Measurements from ENCODE around the gene FIBP. TPM values are rescaled to one million over a fixed set of nuclear protein-coding genes. Genes with fewer than 3 reads are reported as not detected.
A peak's percentile ranks its signal among the peaks of the same experiment; 100 is the strongest.

The FIBP gene
- total RNA-seq, 1 donor from 2014 or later = 110 TPM

- Histone ChIP-seq H3K4me3 (ENCODE audit: low read length in 3 of 3) (peak within 1 kb of the TSS; percentile 55 to 69 (median 61)), H3K9ac (ENCODE audit: low read depth in 1 of 3, low read length in 3 of 3) (peak within 1 kb of the TSS; percentile 43 to 59 (median 54)), H3K27ac (ENCODE audit: low read depth, low read length) (no peak within 1 kb of the TSS), H3K9me3 (ENCODE audit: control insufficient read depth in 3 of 3, low read length in 3 of 3) (no peaks in the 10 kb centered on the region), H3K4me1 (ENCODE audit: control insufficient read depth in 3 of 3, insufficient read depth in 3 of 3, low read length in 3 of 3) (peaks cover 6 to 9% (median 9%) of the 10 kb centered on the region in 3 donors), H3K36me3 (ENCODE audit: control insufficient read depth in 3 of 3, insufficient read depth in 3 of 3, low read length in 3 of 3) (no peaks in the 10 kb centered on the region), H3K27me3 (ENCODE audit: control insufficient read depth in 3 of 3, insufficient read depth in 3 of 3, low read length in 3 of 3) (peaks cover 4 to 13% (median 11%) of the 10 kb centered on the region in 3 donors)
These were observed 12.0 kb upstream of the FIBP start, which contains the start of gene FOSL1 for GRCh38 chr11:65900125-65900898. FOSL1 (minus strand) TSS chr11:65900388; CDS start chr11:65900339, 49 bp downstream.

GRCh38 chr11:65899356-65900124 is 11.3 kb upstream of the FIBP start:
- peaks cover 4 to 13% (median 11%) of the 10 kb centered on the region in 3 donors for H3K27me3 ChIP-seq (ENCODE audit: control insufficient read depth in 3 of 3, insufficient read depth in 3 of 3, low read length in 3 of 3)
- H3K27ac ChIP-seq (ENCODE audit: low read depth, low read length) = no peak overlapping the region

GRCh38 chr11:65898656-65899355 is 10.5 kb upstream of the FIBP start:
- H3K36me3 ChIP-seq (ENCODE audit: control insufficient read depth in 3 of 3, insufficient read depth in 3 of 3, low read length in 3 of 3) = no peaks in the 10 kb centered on the region
- no peak overlapping the region for H3K27ac ChIP-seq (ENCODE audit: low read depth, low read length)
- peaks cover 4 to 13% (median 11%) of the 10 kb centered on the region in 3 donors for H3K27me3 ChIP-seq (ENCODE audit: control insufficient read depth in 3 of 3, insufficient read depth in 3 of 3, low read length in 3 of 3)
- peak overlapping the region in 2 of 3 donors; percentile 33 to 59 for H3K9ac ChIP-seq (ENCODE audit: low read depth in 1 of 3, low read length in 3 of 3)
- H3K4me1 ChIP-seq (ENCODE audit: control insufficient read depth in 3 of 3, insufficient read depth in 3 of 3, low read length in 3 of 3) = peaks cover 8 to 14% (median 10%) of the 10 kb centered on the region in 3 donors
- no peaks in the 10 kb centered on the region for H3K9me3 ChIP-seq (ENCODE audit: control insufficient read depth in 3 of 3, low read length in 3 of 3)
- H3K4me3 ChIP-seq (ENCODE audit: low read length in 3 of 3) = peak overlapping the region in 1 of 3 donors; percentile 69

More at GRCh38 chr11:65899356-65900124, 11.3 kb upstream of the FIBP start:
- H3K4me1 ChIP-seq (ENCODE audit: control insufficient read depth in 3 of 3, insufficient read depth in 3 of 3, low read length in 3 of 3) = peaks cover 6 to 9% (median 9%) of the 10 kb centered on the region in 3 donors
- H3K36me3 ChIP-seq (ENCODE audit: control insufficient read depth in 3 of 3, insufficient read depth in 3 of 3, low read length in 3 of 3) = no peaks in the 10 kb centered on the region
- H3K4me3 ChIP-seq (ENCODE audit: low read length in 3 of 3) = peak overlapping the region; percentile 55 to 69 (median 61)
- no peaks in the 10 kb centered on the region for H3K9me3 ChIP-seq (ENCODE audit: control insufficient read depth in 3 of 3, low read length in 3 of 3)
- peak overlapping the region; percentile 43 to 59 (median 54) for H3K9ac ChIP-seq (ENCODE audit: low read depth in 1 of 3, low read length in 3 of 3)

GRCh38 chr11:65897020-65897471 is 8.8 kb upstream of the FIBP start:
- Histone ChIP-seq H3K9me3 (ENCODE audit: control insufficient read depth in 3 of 3, low read length in 3 of 3) (no peaks in the 10 kb centered on the region), H3K36me3 (ENCODE audit: control insufficient read depth in 3 of 3, insufficient read depth in 3 of 3, low read length in 3 of 3) (no peaks in the 10 kb centered on the region), H3K27ac (ENCODE audit: low read depth, low read length) (no peak overlapping the region), H3K4me3 (ENCODE audit: low read length in 3 of 3) (no peak overlapping the region), H3K4me1 (ENCODE audit: control insufficient read depth in 3 of 3, insufficient read depth in 3 of 3, low read length in 3 of 3) (peaks cover 21 to 31% (median 25%) of the 10 kb centered on the region in 3 donors), H3K27me3 (ENCODE audit: control insufficient read depth in 3 of 3, insufficient read depth in 3 of 3, low read length in 3 of 3) (peaks cover 4 to 13% (median 11%) of the 10 kb centered on the region in 3 donors), H3K9ac (ENCODE audit: low read depth in 1 of 3, low read length in 3 of 3) (no peak overlapping the region)

GRCh38 chr11:65896034-65896999 is 8.0 kb upstream of the FIBP start:
- no peak overlapping the region for H3K4me3 ChIP-seq (ENCODE audit: low read length in 3 of 3)
- H3K27me3 ChIP-seq (ENCODE audit: control insufficient read depth in 3 of 3, insufficient read depth in 3 of 3, low read length in 3 of 3) = peaks cover 4 to 13% (median 11%) of the 10 kb centered on the region in 3 donors
- peaks cover 26 to 38% (median 33%) of the 10 kb centered on the region in 3 donors for H3K4me1 ChIP-seq (ENCODE audit: control insufficient read depth in 3 of 3, insufficient read depth in 3 of 3, low read length in 3 of 3)
- H3K27ac ChIP-seq (ENCODE audit: low read depth, low read length) = no peak overlapping the region
- H3K9ac ChIP-seq (ENCODE audit: low read depth in 1 of 3, low read length in 3 of 3) = no peak overlapping the region
- H3K9me3 ChIP-seq (ENCODE audit: control insufficient read depth in 3 of 3, low read length in 3 of 3) = no peaks in the 10 kb centered on the region
- no peaks in the 10 kb centered on the region for H3K36me3 ChIP-seq (ENCODE audit: control insufficient read depth in 3 of 3, insufficient read depth in 3 of 3, low read length in 3 of 3)

- no peak overlapping the region for H3K27ac ChIP-seq (ENCODE audit: low read depth, low read length)
- H3K4me1 ChIP-seq (ENCODE audit: control insufficient read depth in 3 of 3, insufficient read depth in 3 of 3, low read length in 3 of 3) = peaks cover 30 to 46% (median 32%) of the 10 kb centered on the region in 3 donors
- H3K9me3 ChIP-seq (ENCODE audit: control insufficient read depth in 3 of 3, low read length in 3 of 3) = no peaks in the 10 kb centered on the region
- no peak overlapping the region for H3K4me3 ChIP-seq (ENCODE audit: low read length in 3 of 3)
- peaks cover 4 to 13% (median 11%) of the 10 kb centered on the region in 3 donors for H3K27me3 ChIP-seq (ENCODE audit: control insufficient read depth in 3 of 3, insufficient read depth in 3 of 3, low read length in 3 of 3)
- no peaks in the 10 kb centered on the region for H3K36me3 ChIP-seq (ENCODE audit: control insufficient read depth in 3 of 3, insufficient read depth in 3 of 3, low read length in 3 of 3)
- no peak overlapping the region for H3K9ac ChIP-seq (ENCODE audit: low read depth in 1 of 3, low read length in 3 of 3)
These were observed 7.3 kb upstream of the FIBP start for GRCh38 chr11:65895482-65895981.

GRCh38 chr11:65894034-65894591 is 5.8 kb upstream of the FIBP start:
- Histone ChIP-seq H3K27ac (ENCODE audit: low read depth, low read length) (peak overlapping the region; percentile 73), H3K4me1 (ENCODE audit: control insufficient read depth in 3 of 3, insufficient read depth in 3 of 3, low read length in 3 of 3) (peaks cover 36 to 49% (median 36%) of the 10 kb centered on the region in 3 donors), H3K9me3 (ENCODE audit: control insufficient read depth in 3 of 3, low read length in 3 of 3) (no peaks in the 10 kb centered on the region), H3K4me3 (ENCODE audit: low read length in 3 of 3) (peak overlapping the region; percentile 35 to 48 (median 40)), H3K27me3 (ENCODE audit: control insufficient read depth in 3 of 3, insufficient read depth in 3 of 3, low read length in 3 of 3) (peaks cover 0 to 7% (median 2%) of the 10 kb centered on the region in 3 donors), H3K36me3 (ENCODE audit: control insufficient read depth in 3 of 3, insufficient read depth in 3 of 3, low read length in 3 of 3) (no peaks in the 10 kb centered on the region), H3K9ac (ENCODE audit: low read depth in 1 of 3, low read length in 3 of 3) (peak overlapping the region in 2 of 3 donors; percentile 70)

GRCh38 chr11:65892661-65893317 is 4.5 kb upstream of the FIBP start:
- peaks cover 43 to 60% (median 45%) of the 10 kb centered on the region in 3 donors for H3K4me1 ChIP-seq (ENCODE audit: control insufficient read depth in 3 of 3, insufficient read depth in 3 of 3, low read length in 3 of 3)
- H3K9me3 ChIP-seq (ENCODE audit: control insufficient read depth in 3 of 3, low read length in 3 of 3) = no peaks in the 10 kb centered on the region
- no peaks in the 10 kb centered on the region for H3K36me3 ChIP-seq (ENCODE audit: control insufficient read depth in 3 of 3, insufficient read depth in 3 of 3, low read length in 3 of 3)
- peak overlapping the region in 2 of 3 donors; percentile 32 to 96 for H3K9ac ChIP-seq (ENCODE audit: low read depth in 1 of 3, low read length in 3 of 3)
- peak overlapping the region in 2 of 3 donors; percentile 30 to 35 for H3K4me3 ChIP-seq (ENCODE audit: low read length in 3 of 3)
- H3K27me3 ChIP-seq (ENCODE audit: control insufficient read depth in 3 of 3, insufficient read depth in 3 of 3, low read length in 3 of 3) = no peaks in the 10 kb centered on the region
- peak overlapping the region; percentile 89 for H3K27ac ChIP-seq (ENCODE audit: low read depth, low read length)

Measured in skeletal muscle tissue (tissue), 4 donors.